Measurements from ENCODE around the gene PCNX3. TPM values are rescaled to one million over a fixed set of nuclear protein-coding genes. Genes with fewer than 3 reads are reported as not detected.

Gene PCNX3
- total RNA-seq, 2 donors from 2014 or later: 37.5 to 39.5 TPM

DNA sequence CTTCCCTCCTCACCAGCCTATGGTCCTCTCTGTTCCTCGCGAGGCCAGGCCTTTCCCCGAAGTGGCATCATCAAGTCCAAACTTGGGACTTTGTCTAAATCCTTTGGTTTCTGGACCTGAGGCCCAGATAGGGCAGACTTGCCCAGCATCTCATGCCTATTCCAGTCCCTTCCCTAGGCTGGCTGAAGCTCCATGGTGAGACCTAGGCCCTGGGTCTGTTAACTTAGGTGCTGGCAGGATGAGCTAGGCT, 35.7 kb downstream of the PCNX3 start:
- H3K4me3 ChIP-seq: no peak overlapping the region
- no peaks in the 10 kb centered on the region for H3K9me3 ChIP-seq
- no peak for ATAC-seq (ENCODE audit: insufficient number of reproducible peaks, low FRiP score, low read depth)
- H3K4me1 ChIP-seq (ENCODE audit: control insufficient read depth in 1 of 2, low read depth in 2 of 2): peaks cover 18 to 29% of the 10 kb centered on the region in 2 donors
- TF ChIP-seq, protein P1, sequence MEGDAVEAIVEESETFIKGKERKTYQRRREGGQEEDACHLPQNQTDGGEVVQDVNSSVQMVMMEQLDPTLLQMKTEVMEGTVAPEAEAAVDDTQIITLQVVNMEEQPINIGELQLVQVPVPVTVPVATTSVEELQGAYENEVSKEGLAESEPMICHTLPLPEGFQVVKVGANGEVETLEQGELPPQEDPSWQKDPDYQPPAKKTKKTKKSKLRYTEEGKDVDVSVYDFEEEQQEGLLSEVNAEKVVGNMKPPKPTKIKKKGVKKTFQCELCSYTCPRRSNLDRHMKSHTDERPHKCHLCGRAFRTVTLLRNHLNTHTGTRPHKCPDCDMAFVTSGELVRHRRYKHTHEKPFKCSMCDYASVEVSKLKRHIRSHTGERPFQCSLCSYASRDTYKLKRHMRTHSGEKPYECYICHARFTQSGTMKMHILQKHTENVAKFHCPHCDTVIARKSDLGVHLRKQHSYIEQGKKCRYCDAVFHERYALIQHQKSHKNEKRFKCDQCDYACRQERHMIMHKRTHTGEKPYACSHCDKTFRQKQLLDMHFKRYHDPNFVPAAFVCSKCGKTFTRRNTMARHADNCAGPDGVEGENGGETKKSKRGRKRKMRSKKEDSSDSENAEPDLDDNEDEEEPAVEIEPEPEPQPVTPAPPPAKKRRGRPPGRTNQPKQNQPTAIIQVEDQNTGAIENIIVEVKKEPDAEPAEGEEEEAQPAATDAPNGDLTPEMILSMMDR (IDR thresholded peaks at IDR 0.05): no peak
- H3K27me3 ChIP-seq (replicated peaks; ENCODE audit: insufficient read depth): no peaks in the 10 kb centered on the region
- no peak for DNase-seq (ENCODE audit: low spot score)
- H3K27ac ChIP-seq: peak overlapping the region; percentile 85 to 93
- H3K36me3 ChIP-seq: peaks cover 38% of the 10 kb centered on the region

DNA sequence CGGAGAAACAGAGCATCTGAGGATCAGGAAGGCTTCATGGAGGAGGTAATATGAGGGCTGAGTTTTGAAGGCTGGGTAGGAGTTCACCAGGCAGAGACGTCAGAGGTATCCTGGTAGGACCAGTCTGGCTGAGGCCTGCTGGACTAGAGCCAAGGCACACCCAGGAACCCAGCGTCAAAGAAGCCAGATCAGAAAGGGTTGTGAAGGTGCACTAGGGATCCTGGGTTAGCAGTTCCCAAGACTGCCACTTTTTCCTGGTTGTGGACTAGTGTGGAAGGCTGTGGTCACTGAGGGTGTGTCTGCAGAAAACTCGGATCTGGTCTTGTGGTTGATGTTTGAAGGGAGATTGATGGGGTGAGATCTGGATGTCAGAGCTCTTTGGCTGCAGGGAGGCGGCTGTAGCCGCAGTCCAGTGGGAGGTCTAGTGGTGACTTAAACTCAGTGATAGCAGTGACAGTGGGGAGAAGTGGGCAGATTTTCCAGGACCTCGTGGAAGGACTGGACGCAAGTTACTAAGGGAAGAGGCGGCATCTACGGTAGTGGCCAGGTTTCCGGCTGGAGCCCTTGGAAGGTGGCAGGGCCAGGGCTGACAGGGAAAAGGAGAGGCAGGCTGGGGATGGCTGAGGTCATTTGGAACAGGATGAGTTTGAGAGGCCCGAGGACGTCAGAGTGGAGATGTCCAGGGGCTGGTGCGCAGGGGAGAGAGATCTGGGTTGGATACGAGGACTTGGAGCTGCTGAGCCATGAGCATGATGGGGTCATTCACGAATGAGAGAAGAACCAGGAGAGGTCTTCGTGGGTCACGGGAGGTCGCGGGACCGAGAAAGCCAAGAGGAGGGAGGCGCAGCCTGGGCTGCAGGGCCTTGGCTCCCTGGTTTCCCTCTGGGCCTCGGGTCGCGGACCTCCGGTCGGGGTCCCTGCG, 36.3 kb downstream of the PCNX3 start:
- H3K27ac ChIP-seq: peak overlapping the region; percentile 85 to 93
- H3K4me3 ChIP-seq: peak overlapping the region; percentile 85
- TF ChIP-seq, protein P1 (IDR thresholded peaks at IDR 0.05): no peak
- peak; percentile 17 for ATAC-seq (ENCODE audit: insufficient number of reproducible peaks, low FRiP score, low read depth)
- no peaks in the 10 kb centered on the region for H3K9me3 ChIP-seq
- H3K36me3 ChIP-seq: peaks cover 41% of the 10 kb centered on the region
- H3K4me1 ChIP-seq (ENCODE audit: control insufficient read depth in 1 of 2, low read depth in 2 of 2): peaks cover 18 to 29% of the 10 kb centered on the region in 2 donors
- no peak for DNase-seq (ENCODE audit: low spot score)
- no peaks in the 10 kb centered on the region for H3K27me3 ChIP-seq (replicated peaks; ENCODE audit: insufficient read depth)

DNA sequence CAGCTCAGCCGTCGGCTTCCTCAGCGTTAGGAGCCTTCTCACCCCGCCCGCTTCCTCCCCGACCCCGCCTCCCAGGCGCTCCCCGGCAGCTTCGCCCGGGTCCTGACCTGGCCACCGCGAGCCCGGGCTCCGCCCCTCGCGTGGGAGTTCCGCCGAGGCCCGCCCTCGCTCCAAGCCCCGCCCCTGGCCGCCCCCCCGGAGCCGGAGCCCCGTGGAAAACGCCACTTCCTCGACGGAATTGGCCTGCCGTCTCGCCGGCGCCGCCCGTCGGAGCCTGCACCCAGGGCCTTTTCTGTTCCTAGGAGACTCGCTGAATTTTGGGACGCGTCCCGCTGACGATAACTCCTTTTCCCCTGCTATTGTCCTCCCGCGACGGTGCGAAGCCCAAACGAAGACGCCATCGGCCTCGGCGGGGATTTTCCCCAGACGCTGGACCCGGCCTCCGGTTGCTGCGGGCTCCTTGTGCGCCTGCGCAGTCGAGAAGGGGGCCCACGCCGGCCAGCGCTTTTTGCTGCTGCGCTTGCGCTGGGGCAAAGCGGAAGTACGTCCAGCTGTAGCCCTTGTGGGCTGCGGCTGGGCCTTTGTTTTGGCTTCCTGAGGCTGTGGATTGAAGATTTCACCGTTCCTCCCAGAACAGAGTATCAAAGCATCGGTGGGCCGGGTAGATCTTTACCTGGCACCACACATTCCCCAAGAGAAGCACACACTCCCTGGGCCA, 37.1 kb downstream of the PCNX3 start:
- Histone ChIP-seq H3K9me3 (no peaks in the 10 kb centered on the region), H3K27ac (peak overlapping the region; percentile 85 to 93), H3K4me1 (ENCODE audit: control insufficient read depth in 1 of 2, low read depth in 2 of 2) (peaks cover 18 to 29% of the 10 kb centered on the region in 2 donors), H3K27me3 (replicated peaks; ENCODE audit: insufficient read depth) (no peaks in the 10 kb centered on the region), H3K36me3 (peaks cover 49% of the 10 kb centered on the region), H3K4me3 (peak overlapping the region; percentile 85)
- DNase-seq (ENCODE audit: low spot score) (peak; percentile 56), ATAC-seq (ENCODE audit: insufficient number of reproducible peaks, low FRiP score, low read depth) (peak; percentile 78)
- TF ChIP-seq, protein P1 (IDR thresholded peaks at IDR 0.05): no peak

DNA sequence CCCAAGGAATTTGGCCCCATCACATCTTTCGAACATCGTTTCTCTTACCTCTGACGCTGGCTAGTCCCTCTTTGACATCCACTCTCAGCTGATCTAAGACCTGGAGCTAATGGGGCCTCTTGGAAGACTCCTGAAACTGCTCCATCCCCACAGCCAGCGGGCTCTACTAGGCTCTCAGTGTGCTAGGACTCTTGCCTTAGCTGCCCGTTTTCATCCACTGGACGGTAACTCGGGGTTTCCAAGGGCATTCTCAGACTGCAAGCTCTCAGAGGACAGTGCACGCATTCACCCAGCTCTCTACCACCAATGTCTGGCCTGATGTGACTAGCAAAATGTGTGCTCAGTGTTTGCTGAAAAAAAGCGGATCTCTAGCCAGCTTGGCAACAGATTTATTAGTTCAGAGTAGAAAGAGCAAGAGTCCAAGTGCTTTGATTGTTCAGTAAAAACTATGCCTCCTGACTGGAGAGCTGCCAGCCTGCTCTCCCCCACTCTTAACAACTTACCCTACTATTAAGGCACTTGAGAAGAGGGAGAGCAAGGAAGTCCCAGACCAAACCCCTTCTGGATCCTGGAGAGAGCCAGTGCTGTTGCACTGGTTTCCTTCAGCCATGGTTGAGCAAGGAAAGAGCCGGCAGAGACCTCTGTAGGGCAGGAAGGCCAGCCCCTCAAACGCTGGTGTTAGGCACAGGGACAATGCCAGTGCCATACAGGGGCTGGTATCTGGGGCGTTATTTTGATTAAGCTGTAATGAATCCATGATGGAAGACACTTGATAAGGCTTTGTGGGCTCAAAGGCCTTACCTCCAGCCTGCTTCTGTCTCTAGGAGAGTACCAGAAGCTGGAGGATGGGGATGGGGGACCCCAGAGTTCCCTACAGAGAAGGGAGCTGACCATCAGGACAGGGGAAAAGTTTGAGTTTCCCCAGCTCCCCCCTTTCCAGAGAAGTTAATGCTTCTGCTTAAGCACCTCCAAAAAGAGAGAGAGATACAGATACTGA, 38.0 kb downstream of the PCNX3 start:
- H3K4me3 ChIP-seq: peak overlapping the region; percentile 85
- no peak for ATAC-seq (ENCODE audit: insufficient number of reproducible peaks, low FRiP score, low read depth)
- TF ChIP-seq, protein P1 (IDR thresholded peaks at IDR 0.05): no peak
- DNase-seq (ENCODE audit: low spot score): no peak
- H3K9me3 ChIP-seq: no peaks in the 10 kb centered on the region
- no peaks in the 10 kb centered on the region for H3K27me3 ChIP-seq (replicated peaks; ENCODE audit: insufficient read depth)
- peaks cover 57% of the 10 kb centered on the region for H3K36me3 ChIP-seq
- peak overlapping the region; percentile 85 to 93 for H3K27ac ChIP-seq
- peaks cover 18 to 29% of the 10 kb centered on the region in 2 donors for H3K4me1 ChIP-seq (ENCODE audit: control insufficient read depth in 1 of 2, low read depth in 2 of 2)

All from thoracic aorta (tissue), 2 donors.